HL-60/S4 treated with retinoic acid at 250 ng/mL for 4 days and 3 days (cell line): ENCODE data around the gene SLC8A1.

Experiments used
- in situ Hi-C: fragments of 300-500 bp; cut with MboI; formaldehyde crosslinking; loops from 2 replicates; pipeline ENCODE4 v1.7.0; 2022; ENCODE audit warnings: low sequenced_read_pairs

The SLC8A1 gene

DNA sequence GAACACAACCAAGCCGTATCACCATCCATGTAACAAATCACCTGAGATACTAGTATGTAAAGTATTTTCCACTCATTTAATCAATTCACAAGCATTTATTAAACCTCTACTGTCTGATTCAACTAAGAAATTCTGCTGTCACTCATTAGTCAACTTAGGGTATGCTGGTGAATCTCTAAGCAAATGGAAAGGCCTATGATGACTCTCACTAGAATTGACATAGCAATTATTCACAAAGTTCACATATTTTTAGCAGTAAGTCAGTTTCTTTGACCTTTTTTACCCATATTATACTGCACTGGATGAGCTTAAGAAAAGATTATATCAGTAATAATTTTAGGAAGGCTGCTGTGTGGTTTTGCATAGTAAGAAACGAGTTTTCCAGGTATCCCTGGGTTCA lies 130.1 kb downstream of the SLC8A1 start:
- in situ Hi-C loops: no loop called here

DNA sequence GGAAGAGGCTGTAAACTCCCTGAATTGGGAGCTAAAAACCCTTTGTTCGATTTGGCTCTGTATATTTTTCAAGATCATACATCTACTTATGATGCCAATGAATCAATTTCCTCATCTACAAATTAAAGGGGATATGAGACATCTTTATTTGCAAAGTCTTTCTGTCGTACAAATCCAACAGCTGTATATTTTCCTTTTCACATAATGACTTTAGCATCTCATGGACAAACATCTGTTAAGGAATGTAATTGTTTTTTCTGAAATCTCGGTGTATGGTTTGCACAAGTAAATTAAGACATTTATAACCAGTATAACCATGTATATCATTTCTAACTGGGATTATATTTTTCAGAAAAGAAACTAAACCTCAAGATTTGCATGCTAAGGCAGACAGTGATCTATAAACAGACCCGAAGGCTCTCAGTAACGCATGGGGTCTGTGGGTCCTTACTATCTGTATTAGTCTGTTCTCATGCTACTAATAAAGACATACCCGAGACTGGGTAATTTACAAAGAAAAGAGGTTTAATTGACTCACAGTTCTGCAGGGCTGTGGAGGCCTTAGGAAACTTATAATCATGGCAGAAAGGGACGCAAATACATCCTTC lies 130.8 kb downstream of the SLC8A1 start:
- in situ Hi-C loops: no loop called here

DNA sequence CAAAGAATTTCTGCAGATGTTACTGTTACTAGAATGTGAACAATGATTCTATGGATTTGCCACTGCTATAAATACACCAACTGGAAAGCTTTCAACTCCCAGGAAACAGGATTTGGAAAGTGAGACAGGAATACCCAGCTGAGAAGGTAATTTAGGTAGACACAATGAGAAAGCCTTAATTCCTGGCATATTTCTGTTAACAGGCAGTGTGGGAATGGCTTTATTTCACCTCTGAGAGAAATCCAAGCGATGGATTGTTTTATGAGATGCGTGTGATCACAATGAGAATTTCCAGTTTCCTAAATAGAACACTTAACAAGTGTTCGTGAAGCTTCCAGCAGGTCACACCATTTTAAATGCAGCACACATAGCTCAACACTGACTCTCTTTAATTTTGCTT lies 133.0 kb downstream of the SLC8A1 start:
- in situ Hi-C loops: no loop called here

GRCh38 chr2:40317761-40318160 lies 134.1 kb downstream of the SLC8A1 start:
- in situ Hi-C loops: no loop called here

DNA sequence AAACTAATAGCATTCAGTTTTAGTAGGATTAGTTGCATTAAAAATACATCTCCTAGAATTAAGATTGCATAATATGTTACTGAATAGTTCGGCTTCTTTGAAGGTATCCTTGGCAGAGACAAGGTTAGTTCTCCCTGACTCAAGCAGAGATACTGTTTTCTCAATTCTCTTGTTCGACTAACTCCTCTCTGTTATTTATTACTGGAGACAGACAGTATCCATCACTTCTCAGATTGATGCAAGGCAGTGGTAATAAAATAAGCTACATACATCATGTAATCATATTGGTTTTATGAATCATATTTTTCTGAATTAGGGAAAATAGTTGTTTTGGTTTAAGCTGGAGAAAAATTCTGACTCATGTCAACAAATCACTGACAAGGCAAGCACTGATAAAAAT lies 134.8 kb downstream of the SLC8A1 start:
- in situ Hi-C loops: no loop called here

- in situ Hi-C loops: no loop called here
Measured at GRCh38 chr2:40316620-40317019, 135.3 kb downstream of the SLC8A1 start.

- in situ Hi-C loops: no loop called here
Measured at GRCh38 chr2:40315683-40316082, 136.2 kb downstream of the SLC8A1 start.

GRCh38 chr2:40311026-40311425 lies 140.9 kb downstream of the SLC8A1 start:
- in situ Hi-C loops: no loop called here

DNA sequence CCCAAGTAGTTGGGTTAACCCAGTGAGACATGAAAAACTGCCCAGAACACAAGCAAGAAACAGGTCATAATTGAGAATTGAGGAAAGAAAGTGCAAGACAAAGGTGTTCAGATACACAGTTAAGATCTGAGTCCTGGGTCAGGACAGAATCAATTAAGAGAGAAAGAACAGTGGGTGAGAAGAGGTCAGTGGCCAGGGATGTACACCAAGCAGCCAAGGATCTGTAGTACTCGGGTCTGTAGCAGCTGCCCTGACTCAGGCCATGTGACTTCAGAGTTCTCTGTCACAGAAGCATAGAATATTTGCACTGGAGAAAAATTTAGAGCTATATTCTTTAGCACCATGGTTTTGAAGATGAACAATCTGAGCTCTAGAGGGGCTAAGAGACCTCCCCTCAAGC lies 141.6 kb downstream of the SLC8A1 start:
- in situ Hi-C loops: no loop called here

DNA sequence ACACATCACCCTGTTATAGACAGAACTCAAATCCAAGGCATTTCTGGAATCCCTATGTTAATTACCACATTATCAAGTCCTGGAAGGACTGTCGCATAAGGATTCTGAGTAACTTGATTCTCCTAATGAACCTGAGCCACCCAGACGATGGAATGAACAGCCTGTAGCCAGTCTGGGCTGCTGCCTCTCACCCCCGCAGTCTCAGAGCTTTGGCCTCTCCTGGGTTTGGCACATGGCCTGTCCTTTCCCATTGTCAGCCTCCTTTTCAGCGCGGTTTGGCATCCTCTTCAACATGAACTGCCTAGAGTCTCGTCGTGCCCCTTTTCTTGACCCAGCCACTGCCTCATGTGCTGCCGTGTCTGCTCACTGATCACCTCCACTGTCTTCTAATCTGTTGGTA lies 147.6 kb downstream of the SLC8A1 start:
- in situ Hi-C loops: no loop called here

DNA sequence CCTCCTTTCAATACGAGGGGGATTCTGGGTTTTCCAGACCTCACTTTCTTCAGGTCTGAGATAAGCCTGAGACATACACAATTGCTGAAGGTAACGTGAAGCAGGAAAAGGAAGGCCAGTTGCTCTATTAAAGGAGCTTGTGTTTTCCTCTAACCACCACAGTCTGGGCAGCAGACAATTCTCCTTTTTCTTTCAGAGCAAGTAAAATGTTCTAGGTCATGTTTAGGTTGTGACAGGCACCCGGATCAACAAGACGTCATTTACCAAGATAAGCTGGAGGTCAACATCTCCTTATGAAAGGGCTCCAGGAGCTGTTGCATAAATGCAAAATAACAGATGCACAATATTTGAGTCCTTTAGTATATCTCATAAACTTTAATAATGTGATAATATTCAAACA lies 148.1 kb downstream of the SLC8A1 start:
- in situ Hi-C loops: no loop called here

DNA sequence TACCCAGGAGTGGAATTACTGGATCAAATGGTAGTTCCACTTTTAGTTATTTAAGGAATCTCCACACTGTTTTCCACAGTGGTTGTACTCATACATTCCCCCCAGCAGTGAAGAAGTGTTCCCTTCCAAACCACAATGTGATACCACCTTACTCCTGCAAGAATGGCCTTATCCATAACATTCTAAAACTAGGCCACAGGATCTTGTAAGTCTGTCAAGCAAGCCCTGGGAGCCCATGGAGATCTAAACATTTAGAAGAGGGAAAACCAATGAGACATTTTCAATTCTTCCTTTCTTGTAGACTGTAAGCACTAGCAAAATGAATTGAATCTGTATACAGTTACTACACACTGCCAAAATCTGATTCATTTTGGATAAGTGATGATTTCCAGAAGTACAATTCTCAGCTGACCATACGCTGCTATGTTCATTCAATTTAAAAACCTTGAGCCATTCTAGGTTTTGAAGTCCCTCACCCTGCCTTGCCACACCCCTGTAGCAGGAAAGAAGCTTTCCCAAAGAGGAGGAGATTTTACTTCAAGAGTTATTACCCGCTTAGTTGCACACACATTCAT lies 149.1 kb downstream of the SLC8A1 start:
- in situ Hi-C loops: no loop called here

DNA sequence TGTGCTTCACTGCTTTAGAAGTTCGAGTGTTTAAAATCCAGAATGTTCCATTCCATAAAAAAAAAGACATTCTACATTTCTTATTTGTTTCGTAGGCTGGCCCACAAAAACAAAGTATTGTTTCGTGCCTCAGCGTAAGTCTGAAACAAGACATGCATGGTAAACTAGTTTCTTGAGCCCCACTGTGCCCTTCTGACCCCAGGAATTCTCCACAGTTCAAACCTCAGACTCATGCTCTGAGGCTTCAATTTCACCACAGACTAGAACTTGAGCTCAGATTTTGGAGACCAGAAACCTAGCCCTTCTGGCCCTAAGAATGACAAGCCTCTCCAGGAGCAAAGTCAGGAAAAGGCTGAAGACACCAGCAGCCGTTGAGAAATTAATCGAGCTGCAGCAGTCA lies 151.5 kb downstream of the SLC8A1 start:
- in situ Hi-C loops: no loop called here

DNA sequence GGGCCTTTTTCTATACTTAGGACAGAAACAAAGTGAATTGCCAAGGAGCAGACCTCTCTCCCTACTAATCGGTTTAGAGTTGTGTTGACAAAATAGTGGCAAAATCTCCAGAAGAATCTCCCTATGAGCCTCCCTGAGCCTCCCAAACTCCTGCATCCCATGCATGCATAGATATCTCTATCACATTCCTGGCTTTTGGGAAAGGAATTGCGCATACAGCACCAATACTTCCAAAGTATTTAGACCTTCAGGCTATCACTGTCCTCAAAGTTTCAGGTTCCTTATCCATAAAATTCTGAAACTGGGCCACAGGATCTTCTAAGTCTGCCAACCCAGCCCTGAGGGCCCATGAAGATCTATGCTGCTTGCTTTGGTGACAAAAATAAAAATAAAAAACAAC lies 152.1 kb downstream of the SLC8A1 start:
- in situ Hi-C loops: no loop called here

DNA sequence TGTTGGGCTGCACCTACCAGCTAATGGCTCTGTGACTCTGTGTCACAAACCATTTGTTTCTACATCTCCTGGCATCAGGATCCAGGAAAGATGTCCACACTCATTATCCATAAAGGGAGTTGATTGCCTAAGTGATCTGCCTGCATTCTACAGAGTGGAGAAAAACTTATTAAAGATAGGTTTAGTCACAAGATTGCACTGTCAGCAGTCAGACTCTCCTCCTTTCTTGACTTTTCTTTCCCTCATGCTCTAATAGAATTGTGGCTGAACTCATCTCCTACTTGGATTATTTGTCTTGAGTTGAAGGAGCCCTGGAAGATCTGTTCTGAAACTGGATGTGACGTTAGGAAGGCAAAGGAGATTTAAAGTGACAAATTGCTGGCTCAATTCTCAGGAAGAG lies 152.7 kb downstream of the SLC8A1 start:
- in situ Hi-C loops: no loop called here

GRCh38 chr2:40298026-40298425 lies 153.9 kb downstream of the SLC8A1 start:
- in situ Hi-C loops: no loop called here

- in situ Hi-C loops: no loop called here
Measured at GRCh38 chr2:40292291-40292690, 159.6 kb downstream of the SLC8A1 start.

- in situ Hi-C loops: no loop called here
Measured at GRCh38 chr2:40289771-40290404, 162.0 kb downstream of the SLC8A1 start.

GRCh38 chr2:40287773-40288172 lies 164.1 kb downstream of the SLC8A1 start:
- in situ Hi-C loops: no loop called here

- in situ Hi-C loops: no loop called here
Measured at GRCh38 chr2:40287195-40287594, 164.7 kb downstream of the SLC8A1 start.

DNA sequence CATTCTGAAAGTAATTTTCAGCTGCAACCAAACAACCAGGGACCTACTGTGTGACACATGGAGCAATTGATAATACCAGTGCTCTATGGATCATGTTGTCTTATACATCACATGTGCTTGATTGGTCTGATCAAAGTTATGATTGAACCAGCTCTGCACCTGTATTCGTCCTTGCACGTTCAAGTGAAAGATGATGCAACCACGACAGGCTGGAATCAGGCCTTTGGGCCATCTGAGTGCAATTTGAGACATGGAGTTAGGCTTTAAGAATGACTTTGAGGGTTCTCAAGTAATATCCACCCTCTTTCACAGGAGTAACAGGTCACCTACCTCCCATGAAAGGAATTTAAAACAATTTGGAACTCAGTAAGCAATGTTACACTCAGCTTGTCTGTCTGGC lies 165.2 kb downstream of the SLC8A1 start:
- in situ Hi-C loops: no loop called here

- in situ Hi-C loops: no loop called here
Measured at GRCh38 chr2:40285391-40285790, 166.5 kb downstream of the SLC8A1 start.

- in situ Hi-C loops: no loop called here
Measured at GRCh38 chr2:40284797-40285196, 167.1 kb downstream of the SLC8A1 start.
